ENCODE data around the gene UPK1B. TPM values are rescaled to one million over a fixed set of nuclear protein-coding genes. Genes with fewer than 3 reads are reported as not detected.

Gene UPK1B
- total and polyA plus RNA-seq, 4 donors = 0.08 to 0.23 (median 0.14) TPM

GRCh38 chr3:119228373-119229145 is 55.2 kb downstream of the UPK1B start:
- 93% methylated on average over 2 of the region's 2 CpGs for WGBS
- Histone ChIP-seq H3K27ac (ENCODE audit: low read depth in 1 of 2, low read length in 2 of 2) (no peak overlapping the region), H3K4me1 (ENCODE audit: control insufficient read depth in 4 of 4, insufficient read depth in 4 of 4, low read length in 3 of 4) (peaks cover 0 to 2% (median 0%) of the 10 kb centered on the region in 4 donors), H3K36me3 (ENCODE audit: control insufficient read depth in 4 of 4, insufficient read depth in 3 of 4, low read depth in 1 of 4, low read length in 3 of 4) (peaks cover 0 to 50% (median 45%) of the 10 kb centered on the region in 4 donors), H3K9me3 (ENCODE audit: control insufficient read depth in 4 of 4, low read length in 3 of 4) (no peaks in the 10 kb centered on the region), H3K4me3 (ENCODE audit: low read depth in 1 of 3, low read length in 3 of 3) (no peak overlapping the region), H3K9ac (ENCODE audit: low read depth in 1 of 2, low read length in 2 of 2) (no peak overlapping the region), H3K27me3 (ENCODE audit: control insufficient read depth in 4 of 4, insufficient read depth in 4 of 4, low read length in 3 of 4) (no peaks in the 10 kb centered on the region)
- DNase-seq (ENCODE audit: low spot score) = no peak
- no peak for TF ChIP-seq RAD21 (IDR thresholded peaks at IDR 0.05)
- TF ChIP-seq JUND (IDR thresholded peaks at IDR 0.05) = no peak

DNA sequence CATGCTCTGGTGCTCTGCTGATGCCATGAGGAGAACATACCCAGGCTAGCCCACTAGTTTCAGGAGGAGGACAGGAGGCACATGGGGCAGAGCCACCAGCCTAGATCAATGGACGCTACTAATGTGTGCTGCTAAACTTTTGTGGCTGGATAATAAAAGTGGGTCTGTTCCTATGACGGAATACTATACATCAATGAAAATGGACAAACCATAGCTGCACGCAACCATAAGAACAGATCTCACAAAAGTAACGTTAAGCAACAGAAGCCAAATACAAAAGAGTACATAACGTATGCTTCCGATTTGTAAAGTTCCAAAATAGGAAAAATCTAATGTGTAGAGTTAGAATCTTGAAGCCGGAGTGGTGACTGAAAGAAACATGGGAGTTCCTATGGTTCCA is 55.8 kb downstream of the UPK1B start:
- Histone ChIP-seq H3K9ac (ENCODE audit: low read depth in 1 of 2, low read length in 2 of 2) (no peak overlapping the region), H3K4me1 (ENCODE audit: control insufficient read depth in 4 of 4, insufficient read depth in 4 of 4, low read length in 3 of 4) (peaks cover 0 to 2% (median 0%) of the 10 kb centered on the region in 4 donors), H3K27ac (ENCODE audit: low read depth in 1 of 2, low read length in 2 of 2) (no peak overlapping the region), H3K27me3 (ENCODE audit: control insufficient read depth in 4 of 4, insufficient read depth in 4 of 4, low read length in 3 of 4) (no peaks in the 10 kb centered on the region), H3K9me3 (ENCODE audit: control insufficient read depth in 4 of 4, low read length in 3 of 4) (no peaks in the 10 kb centered on the region), H3K36me3 (ENCODE audit: control insufficient read depth in 4 of 4, insufficient read depth in 3 of 4, low read depth in 1 of 4, low read length in 3 of 4) (peaks cover 0 to 47% (median 41%) of the 10 kb centered on the region in 4 donors), H3K4me3 (ENCODE audit: low read depth in 1 of 3, low read length in 3 of 3) (no peak overlapping the region)
- TF ChIP-seq, protein P1, sequence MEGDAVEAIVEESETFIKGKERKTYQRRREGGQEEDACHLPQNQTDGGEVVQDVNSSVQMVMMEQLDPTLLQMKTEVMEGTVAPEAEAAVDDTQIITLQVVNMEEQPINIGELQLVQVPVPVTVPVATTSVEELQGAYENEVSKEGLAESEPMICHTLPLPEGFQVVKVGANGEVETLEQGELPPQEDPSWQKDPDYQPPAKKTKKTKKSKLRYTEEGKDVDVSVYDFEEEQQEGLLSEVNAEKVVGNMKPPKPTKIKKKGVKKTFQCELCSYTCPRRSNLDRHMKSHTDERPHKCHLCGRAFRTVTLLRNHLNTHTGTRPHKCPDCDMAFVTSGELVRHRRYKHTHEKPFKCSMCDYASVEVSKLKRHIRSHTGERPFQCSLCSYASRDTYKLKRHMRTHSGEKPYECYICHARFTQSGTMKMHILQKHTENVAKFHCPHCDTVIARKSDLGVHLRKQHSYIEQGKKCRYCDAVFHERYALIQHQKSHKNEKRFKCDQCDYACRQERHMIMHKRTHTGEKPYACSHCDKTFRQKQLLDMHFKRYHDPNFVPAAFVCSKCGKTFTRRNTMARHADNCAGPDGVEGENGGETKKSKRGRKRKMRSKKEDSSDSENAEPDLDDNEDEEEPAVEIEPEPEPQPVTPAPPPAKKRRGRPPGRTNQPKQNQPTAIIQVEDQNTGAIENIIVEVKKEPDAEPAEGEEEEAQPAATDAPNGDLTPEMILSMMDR (IDR thresholded peaks at IDR 0.05; ENCODE audit: low read depth, low read length, missing input control) = no peak
- WGBS = 71% methylated on average over 7 of the region's 7 CpGs
- DNase-seq (ENCODE audit: low spot score) = no peak

- Histone ChIP-seq H3K9me3 (ENCODE audit: control insufficient read depth in 4 of 4, low read length in 3 of 4) (no peaks in the 10 kb centered on the region), H3K4me3 (ENCODE audit: low read depth in 1 of 3, low read length in 3 of 3) (no peak overlapping the region), H3K36me3 (ENCODE audit: control insufficient read depth in 4 of 4, insufficient read depth in 3 of 4, low read depth in 1 of 4, low read length in 3 of 4) (peaks cover 0 to 52% (median 41%) of the 10 kb centered on the region in 4 donors), H3K27me3 (ENCODE audit: control insufficient read depth in 4 of 4, insufficient read depth in 4 of 4, low read length in 3 of 4) (no peaks in the 10 kb centered on the region), H3K4me1 (ENCODE audit: control insufficient read depth in 4 of 4, insufficient read depth in 4 of 4, low read length in 3 of 4) (peaks cover 0 to 2% (median 0%) of the 10 kb centered on the region in 4 donors), H3K27ac (ENCODE audit: low read depth in 1 of 2, low read length in 2 of 2) (no peak overlapping the region), H3K9ac (ENCODE audit: low read depth in 1 of 2, low read length in 2 of 2) (no peak overlapping the region)
- no peak for DNase-seq (ENCODE audit: low spot score)
- 97% methylated on average over 7 of the region's 7 CpGs for WGBS
- TF ChIP-seq JUND (IDR thresholded peaks at IDR 0.05) (no peak), HNF4A (conservative IDR thresholded peaks at IDR 0.05) (no peak), YY1 (IDR thresholded peaks at IDR 0.05) (no peak), FOXA1 (IDR thresholded peaks at IDR 0.05) (no peak), NR2F2 (IDR thresholded peaks at IDR 0.05) (no peak), TAF1 (conservative IDR thresholded peaks at IDR 0.05) (no peak), HNF4G (IDR thresholded peaks at IDR 0.05) (no peak), EGR1 (IDR thresholded peaks at IDR 0.05; ENCODE audit: low read depth in 2 of 2) (no peak), FOXA2 (IDR thresholded peaks at IDR 0.05) (no peak), SP1 (IDR thresholded peaks at IDR 0.05) (no peak), RXRA (IDR thresholded peaks at IDR 0.05) (no peak), GABPA (IDR thresholded peaks at IDR 0.05 in 1 of 2, conservative IDR thresholded peaks at IDR 0.05 in 1 of 2) (no peak), RAD21 (IDR thresholded peaks at IDR 0.05) (no peak)
- TF ChIP-seq, protein P2, sequence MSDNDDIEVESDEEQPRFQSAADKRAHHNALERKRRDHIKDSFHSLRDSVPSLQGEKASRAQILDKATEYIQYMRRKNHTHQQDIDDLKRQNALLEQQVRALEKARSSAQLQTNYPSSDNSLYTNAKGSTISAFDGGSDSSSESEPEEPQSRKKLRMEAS (IDR thresholded peaks at IDR 0.05) = no peak
- TF ChIP-seq, protein P3, sequence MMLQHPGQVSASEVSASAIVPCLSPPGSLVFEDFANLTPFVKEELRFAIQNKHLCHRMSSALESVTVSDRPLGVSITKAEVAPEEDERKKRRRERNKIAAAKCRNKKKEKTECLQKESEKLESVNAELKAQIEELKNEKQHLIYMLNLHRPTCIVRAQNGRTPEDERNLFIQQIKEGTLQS (IDR thresholded peaks at IDR 0.05) = no peak
- TF ChIP-seq, protein P1 (IDR thresholded peaks at IDR 0.05; ENCODE audit: low read depth, low read length, missing input control) = no peak
- TF ChIP-seq, protein P4, sequence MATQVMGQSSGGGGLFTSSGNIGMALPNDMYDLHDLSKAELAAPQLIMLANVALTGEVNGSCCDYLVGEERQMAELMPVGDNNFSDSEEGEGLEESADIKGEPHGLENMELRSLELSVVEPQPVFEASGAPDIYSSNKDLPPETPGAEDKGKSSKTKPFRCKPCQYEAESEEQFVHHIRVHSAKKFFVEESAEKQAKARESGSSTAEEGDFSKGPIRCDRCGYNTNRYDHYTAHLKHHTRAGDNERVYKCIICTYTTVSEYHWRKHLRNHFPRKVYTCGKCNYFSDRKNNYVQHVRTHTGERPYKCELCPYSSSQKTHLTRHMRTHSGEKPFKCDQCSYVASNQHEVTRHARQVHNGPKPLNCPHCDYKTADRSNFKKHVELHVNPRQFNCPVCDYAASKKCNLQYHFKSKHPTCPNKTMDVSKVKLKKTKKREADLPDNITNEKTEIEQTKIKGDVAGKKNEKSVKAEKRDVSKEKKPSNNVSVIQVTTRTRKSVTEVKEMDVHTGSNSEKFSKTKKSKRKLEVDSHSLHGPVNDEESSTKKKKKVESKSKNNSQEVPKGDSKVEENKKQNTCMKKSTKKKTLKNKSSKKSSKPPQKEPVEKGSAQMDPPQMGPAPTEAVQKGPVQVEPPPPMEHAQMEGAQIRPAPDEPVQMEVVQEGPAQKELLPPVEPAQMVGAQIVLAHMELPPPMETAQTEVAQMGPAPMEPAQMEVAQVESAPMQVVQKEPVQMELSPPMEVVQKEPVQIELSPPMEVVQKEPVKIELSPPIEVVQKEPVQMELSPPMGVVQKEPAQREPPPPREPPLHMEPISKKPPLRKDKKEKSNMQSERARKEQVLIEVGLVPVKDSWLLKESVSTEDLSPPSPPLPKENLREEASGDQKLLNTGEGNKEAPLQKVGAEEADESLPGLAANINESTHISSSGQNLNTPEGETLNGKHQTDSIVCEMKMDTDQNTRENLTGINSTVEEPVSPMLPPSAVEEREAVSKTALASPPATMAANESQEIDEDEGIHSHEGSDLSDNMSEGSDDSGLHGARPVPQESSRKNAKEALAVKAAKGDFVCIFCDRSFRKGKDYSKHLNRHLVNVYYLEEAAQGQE (IDR thresholded peaks at IDR 0.05) = no peak
These were observed 56.7 kb downstream of the UPK1B start for GRCh38 chr3:119230071-119230470.
